ENCODE measurements around the gene SORBS2.

DNA sequence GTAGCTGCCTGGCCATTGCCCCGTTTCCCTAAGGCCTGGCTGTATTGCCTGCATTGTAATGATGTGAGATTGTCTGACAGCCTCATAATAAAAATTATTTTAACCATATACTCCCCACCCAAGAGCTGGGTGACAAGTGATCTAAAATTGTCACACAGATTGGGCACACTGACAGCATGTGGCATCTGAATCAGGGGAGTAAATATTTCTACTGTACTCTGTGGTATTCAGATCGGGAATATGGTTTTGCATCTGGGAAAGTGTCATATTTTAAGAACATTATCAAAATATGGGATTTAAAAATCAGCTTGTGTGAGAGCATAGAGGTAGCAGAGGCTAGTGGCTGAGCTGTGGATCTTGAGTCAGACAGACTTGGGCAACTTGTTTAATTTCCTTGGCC lies 140.9 kb downstream of the SORBS2 start:
- TF ChIP-seq CTCF (IDR thresholded peaks at IDR 0.05) (no peak), POLR2AphosphoS5 (IDR thresholded peaks at IDR 0.05; ENCODE audit: insufficient read depth in 1 of 2, low read depth in 1 of 2) (no peak), POLR2A (IDR thresholded peaks at IDR 0.05) (no peak)
